MCF 10A (cell line): ENCODE data around the gene MAPKAP1. TPM values are rescaled to one million over a fixed set of nuclear protein-coding genes. Genes with fewer than 3 reads are reported as not detected.

Experiments
- BruUV-seq: library from RNA; stranded (reverse); fragments of 400-500 nt; replicated peaks from 2 replicates; lab custom pipeline; 2021; lab: Mats Ljungman, UMichigan
- CTCF ChIA-PET: fragments of 300-600 bp; sonication (Branson Sonifier 250); formaldehyde crosslinking; extraction: SDS; loops from one replicate; lab custom pipeline; 2021; ENCODE audit warnings: antibody characterized with exemption, inconsistent platforms; lab: Yijun Ruan, JAX
- POLR2A ChIA-PET: fragments of 300-600, 350-650 bp; sonication (Branson Sonifier 250); formaldehyde crosslinking; extraction: SDS; loops from one replicate; lab custom pipeline; 2020; ENCODE audit warnings: antibody characterized with exemption, inconsistent platforms; lab: Yijun Ruan, JAX
- DNase-seq: peaks from one replicate; pipeline ENCODE4 v3.0.0-alpha.2; 2018; ENCODE audit not compliant: unreplicated experiment
- H3K27ac Mint-ChIP-seq: one replicate; pipeline ENCODE4 v1.8.0; 2022; ENCODE audit warnings: mild to moderate bottlenecking, low read depth, mixed read lengths; ENCODE audit not compliant: unreplicated experiment
- H3K27me3 Mint-ChIP-seq: one replicate; pipeline ENCODE4 v1.8.0; 2022; ENCODE audit warnings: mixed read lengths; ENCODE audit not compliant: insufficient read depth, unreplicated experiment
- H3K36me3 Mint-ChIP-seq: one replicate; pipeline ENCODE4 v1.8.0; 2022; ENCODE audit warnings: mild to moderate bottlenecking, moderate library complexity, mixed read lengths; ENCODE audit not compliant: insufficient read depth, unreplicated experiment
- H3K4me1 Mint-ChIP-seq: one replicate; pipeline ENCODE4 v1.8.0; 2022; ENCODE audit warnings: mixed read lengths; ENCODE audit not compliant: insufficient read depth, unreplicated experiment
- H3K4me3 Mint-ChIP-seq: one replicate; pipeline ENCODE4 v1.8.0; 2022; ENCODE audit warnings: mild to moderate bottlenecking, moderate library complexity, mixed read lengths; ENCODE audit not compliant: unreplicated experiment
- H3K9me3 Mint-ChIP-seq: one replicate; pipeline ENCODE4 v1.8.0; 2022; ENCODE audit warnings: mixed read lengths; ENCODE audit not compliant: unreplicated experiment
- intact Hi-C: fragments of 100-400 bp; cut with micrococcal nuclease; formaldehyde crosslinking; loops from 2 replicates; pipeline ENCODE4 v1.14.1; 2022
- total RNA-seq: library from RNA; stranded (reverse); gene quantifications from 2 replicates; pipeline ENCODE4 v1.2.3, GENCODE V29; 2022
- TF ChIP-seq, protein P1 (sequence below): fragments of 200-600 bp; IDR thresholded peaks from one replicate; pipeline ENCODE4 v1.8.0; 2022; ENCODE audit warnings: antibody characterized with exemption, mild to moderate bottlenecking; ENCODE audit not compliant: unreplicated experiment

MAPKAP1 gene
- total RNA-seq, 1 experiment from 2014 or later: 74.9 TPM

DNA sequence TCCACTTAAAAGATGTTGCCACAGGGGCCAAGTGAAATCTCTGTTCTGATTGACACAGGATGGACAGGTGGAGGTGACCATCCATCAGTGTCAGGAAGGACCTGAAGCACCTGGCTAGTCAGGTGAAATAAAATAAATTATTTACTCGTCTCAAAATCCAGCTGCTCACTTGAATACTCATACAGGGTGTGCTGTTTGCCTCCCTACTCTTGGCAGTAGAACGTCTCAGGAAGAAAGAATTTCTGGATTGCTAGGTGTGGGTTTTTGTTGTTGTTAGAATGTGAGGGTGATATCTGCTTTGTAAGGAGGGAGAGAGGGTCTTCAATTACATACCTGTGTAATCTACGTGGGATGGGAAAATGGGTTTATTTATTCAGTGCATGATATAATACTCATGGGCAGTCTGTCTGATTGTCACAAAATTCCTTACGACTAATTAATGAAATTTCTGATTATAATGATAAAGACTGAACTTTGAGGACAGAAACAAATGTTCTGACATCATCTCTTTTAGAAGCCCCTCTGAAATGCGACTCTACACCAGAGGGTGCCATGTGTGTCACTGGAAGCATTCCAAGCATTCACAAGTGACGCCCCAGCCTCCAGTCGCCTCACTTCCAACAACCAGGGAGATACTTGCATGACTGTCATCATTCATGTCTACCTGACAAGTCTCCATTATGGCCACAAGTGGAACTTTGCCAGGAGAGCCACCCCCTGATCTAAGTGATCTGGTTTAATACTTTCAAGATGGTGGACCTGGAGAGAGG lies 227.0 kb downstream of the MAPKAP1 start:
- intact Hi-C loops: no loop called here
- H3K4me3 Mint-ChIP-seq: no peak overlapping the region
- BruUV-seq: no TSS peak

DNA sequence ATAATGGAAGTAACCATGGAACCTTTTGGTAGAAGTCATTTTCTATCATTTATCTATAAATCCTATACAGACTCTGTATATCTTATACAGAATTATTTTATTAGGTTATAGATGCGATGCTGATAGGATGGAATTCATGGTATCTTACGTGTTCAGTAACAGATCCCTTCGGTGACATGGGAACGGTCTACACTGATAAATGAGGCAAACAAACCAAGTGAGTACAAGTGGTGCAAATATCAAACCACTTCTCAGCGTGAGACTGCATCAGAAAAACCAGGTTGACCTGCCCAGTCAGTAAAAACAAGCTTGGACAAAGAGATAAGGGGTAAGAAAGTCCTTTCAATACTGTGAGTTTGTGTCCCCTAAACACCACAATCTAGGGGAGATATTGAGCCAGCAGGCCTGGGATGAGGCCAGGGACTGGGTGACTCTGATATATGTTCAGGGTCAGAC lies 229.9 kb downstream of the MAPKAP1 start:
- no peaks in the 10 kb centered on the region for H3K27me3 Mint-ChIP-seq
- ChIA-PET POLR2A (no interaction called here), CTCF (no interaction called here)
- H3K4me1 Mint-ChIP-seq: peaks cover 4% of the 10 kb centered on the region
- intact Hi-C loops: no loop called here
- no peak overlapping the region for H3K27ac Mint-ChIP-seq
- no peak for DNase-seq
- TF ChIP-seq, protein P1, sequence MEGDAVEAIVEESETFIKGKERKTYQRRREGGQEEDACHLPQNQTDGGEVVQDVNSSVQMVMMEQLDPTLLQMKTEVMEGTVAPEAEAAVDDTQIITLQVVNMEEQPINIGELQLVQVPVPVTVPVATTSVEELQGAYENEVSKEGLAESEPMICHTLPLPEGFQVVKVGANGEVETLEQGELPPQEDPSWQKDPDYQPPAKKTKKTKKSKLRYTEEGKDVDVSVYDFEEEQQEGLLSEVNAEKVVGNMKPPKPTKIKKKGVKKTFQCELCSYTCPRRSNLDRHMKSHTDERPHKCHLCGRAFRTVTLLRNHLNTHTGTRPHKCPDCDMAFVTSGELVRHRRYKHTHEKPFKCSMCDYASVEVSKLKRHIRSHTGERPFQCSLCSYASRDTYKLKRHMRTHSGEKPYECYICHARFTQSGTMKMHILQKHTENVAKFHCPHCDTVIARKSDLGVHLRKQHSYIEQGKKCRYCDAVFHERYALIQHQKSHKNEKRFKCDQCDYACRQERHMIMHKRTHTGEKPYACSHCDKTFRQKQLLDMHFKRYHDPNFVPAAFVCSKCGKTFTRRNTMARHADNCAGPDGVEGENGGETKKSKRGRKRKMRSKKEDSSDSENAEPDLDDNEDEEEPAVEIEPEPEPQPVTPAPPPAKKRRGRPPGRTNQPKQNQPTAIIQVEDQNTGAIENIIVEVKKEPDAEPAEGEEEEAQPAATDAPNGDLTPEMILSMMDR: no peak
- H3K9me3 Mint-ChIP-seq: no peaks in the 10 kb centered on the region
- peaks cover 39% of the 10 kb centered on the region for H3K36me3 Mint-ChIP-seq
- H3K4me3 Mint-ChIP-seq: no peak overlapping the region
- no TSS peak for BruUV-seq

More for the DNA sequence above, 227.0 kb downstream of the MAPKAP1 start:
- TF ChIP-seq, protein P1: no peak
- no peak for DNase-seq
- Mint-ChIP-seq H3K9me3 (no peaks in the 10 kb centered on the region), H3K27ac (no peak overlapping the region), H3K4me1 (no peaks in the 10 kb centered on the region), H3K36me3 (peaks cover 25% of the 10 kb centered on the region), H3K27me3 (no peaks in the 10 kb centered on the region)
- ChIA-PET CTCF (no interaction called here), POLR2A (no interaction called here)

DNA sequence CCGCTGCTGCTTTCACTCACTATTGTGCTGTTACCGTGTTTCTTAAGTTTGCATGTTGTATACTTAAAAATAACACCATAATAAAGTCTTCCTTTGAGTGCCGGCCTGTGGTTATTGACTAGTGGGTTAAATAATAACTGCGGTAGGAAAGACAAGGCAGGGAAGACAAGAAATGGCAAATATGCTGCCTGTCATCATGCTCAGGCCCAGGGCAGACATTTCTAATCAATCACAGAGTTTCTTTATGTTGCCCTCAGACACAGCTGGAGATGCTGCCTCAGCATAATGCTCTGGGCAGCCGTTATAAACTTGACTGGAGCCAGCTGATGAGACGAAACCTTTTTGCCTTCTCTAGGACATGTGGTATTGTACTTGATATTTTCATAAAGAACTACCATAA lies 230.4 kb downstream of the MAPKAP1 start:
- Mint-ChIP-seq H3K36me3 (peaks cover 39% of the 10 kb centered on the region), H3K4me1 (peaks cover 4% of the 10 kb centered on the region), H3K9me3 (no peaks in the 10 kb centered on the region), H3K27ac (no peak overlapping the region), H3K27me3 (no peaks in the 10 kb centered on the region), H3K4me3 (no peak overlapping the region)
- ChIA-PET POLR2A (no interaction called here), CTCF (no interaction called here)
- no peak for DNase-seq
- intact Hi-C loops: no loop called here
- TF ChIP-seq, protein P1: no peak
- no TSS peak for BruUV-seq

DNA sequence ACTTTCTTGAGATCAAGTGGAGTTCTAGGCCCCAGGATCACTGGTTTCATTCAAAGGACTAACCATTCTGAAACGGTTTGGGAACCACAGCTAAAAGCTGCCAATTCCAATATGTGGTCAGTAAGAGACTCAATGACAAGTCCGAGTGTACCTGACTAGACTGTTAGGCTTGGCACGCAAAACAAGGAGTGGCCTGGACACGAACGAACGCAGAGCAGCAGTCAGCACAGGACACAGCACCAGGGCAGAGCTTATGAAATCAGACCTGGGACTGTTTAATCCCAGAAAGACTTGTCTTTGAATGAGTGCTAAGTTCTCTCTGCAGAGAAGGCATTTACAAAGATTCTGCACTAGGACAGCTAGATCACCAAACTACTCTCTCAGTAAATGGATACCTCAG lies 231.6 kb downstream of the MAPKAP1 start:
- Mint-ChIP-seq H3K27me3 (no peaks in the 10 kb centered on the region), H3K36me3 (peaks cover 46% of the 10 kb centered on the region), H3K27ac (no peak overlapping the region), H3K4me1 (peaks cover 4% of the 10 kb centered on the region), H3K4me3 (no peak overlapping the region), H3K9me3 (no peaks in the 10 kb centered on the region)
- no TSS peak for BruUV-seq
- ChIA-PET POLR2A (interaction anchor here (1.2 kb wide), 1 partner anchor 765 kb away, joined by 3 read pairs; no protein-coding TSS in a partner anchor), CTCF (interaction anchor here (1.0 kb wide), 1 partner anchor 923 kb away, joined by 3 read pairs; no protein-coding TSS in a partner anchor)
- intact Hi-C loops: no loop called here
- no peak for DNase-seq
- TF ChIP-seq, protein P1: no peak
